SK-N-SH (cell line): ENCODE results near the gene HTT.

ENCODE experiments used
- CTCF ChIP-seq: fragments of 200-600 bp; sonication (generic); IDR thresholded peaks from 2 replicates; pipeline ENCODE4 v1.6.1; 2017; ENCODE audit warnings: antibody characterized with exemption, mild to moderate bottlenecking, moderate library complexity
- EP300 ChIP-seq, 2 experiments: IDR thresholded peaks; 2 replicates each; pipeline versions ENCODE4 v1.4.0 to v1.6.1; 2012; ENCODE audit warnings: borderline replicate concordance in 1 of 2, low read depth in 1 of 2, low read length in 1 of 2
- EZH2phosphoT487 ChIP-seq: fragments of 200-600 bp; sonication (generic); IDR thresholded peaks from 2 replicates; pipeline ENCODE4 v1.6.1; 2017; ENCODE audit warnings: low read depth, mixed run types, mild to moderate bottlenecking, antibody characterized with exemption, moderate library complexity, borderline replicate concordance
- FOXM1 ChIP-seq: IDR thresholded peaks from 2 replicates; pipeline ENCODE4 v1.4.0; 2012; ENCODE audit warnings: low read depth, mild to moderate bottlenecking
- GABPA ChIP-seq: IDR thresholded peaks from 2 replicates; pipeline ENCODE4 v1.4.0; 2012; ENCODE audit warnings: low read depth, mild to moderate bottlenecking
- POLR2AphosphoS5 ChIP-seq: IDR thresholded peaks from 2 replicates; pipeline ENCODE4 v1.6.1; 2012; ENCODE audit warnings: low read depth, low read length
- RAD21 ChIP-seq: IDR thresholded peaks from 2 replicates; pipeline ENCODE4 v1.6.1; 2012; ENCODE audit warnings: mild to moderate bottlenecking, low read length
- REST ChIP-seq: IDR thresholded peaks from 2 replicates; pipeline ENCODE4 v1.6.1; 2012; ENCODE audit warnings: mild to moderate bottlenecking, low read depth, low read length, moderate library complexity
- SMC3 ChIP-seq: IDR thresholded peaks from 2 replicates; pipeline ENCODE4 v1.6.1; 2012; ENCODE audit warnings: low read depth, low read length, improper control_type of control experiment
- TEAD4 ChIP-seq: IDR thresholded peaks from 2 replicates; pipeline ENCODE4 v1.4.0; 2012; ENCODE audit warnings: mild to moderate bottlenecking, borderline replicate concordance; ENCODE audit not compliant: insufficient read depth

DNA sequence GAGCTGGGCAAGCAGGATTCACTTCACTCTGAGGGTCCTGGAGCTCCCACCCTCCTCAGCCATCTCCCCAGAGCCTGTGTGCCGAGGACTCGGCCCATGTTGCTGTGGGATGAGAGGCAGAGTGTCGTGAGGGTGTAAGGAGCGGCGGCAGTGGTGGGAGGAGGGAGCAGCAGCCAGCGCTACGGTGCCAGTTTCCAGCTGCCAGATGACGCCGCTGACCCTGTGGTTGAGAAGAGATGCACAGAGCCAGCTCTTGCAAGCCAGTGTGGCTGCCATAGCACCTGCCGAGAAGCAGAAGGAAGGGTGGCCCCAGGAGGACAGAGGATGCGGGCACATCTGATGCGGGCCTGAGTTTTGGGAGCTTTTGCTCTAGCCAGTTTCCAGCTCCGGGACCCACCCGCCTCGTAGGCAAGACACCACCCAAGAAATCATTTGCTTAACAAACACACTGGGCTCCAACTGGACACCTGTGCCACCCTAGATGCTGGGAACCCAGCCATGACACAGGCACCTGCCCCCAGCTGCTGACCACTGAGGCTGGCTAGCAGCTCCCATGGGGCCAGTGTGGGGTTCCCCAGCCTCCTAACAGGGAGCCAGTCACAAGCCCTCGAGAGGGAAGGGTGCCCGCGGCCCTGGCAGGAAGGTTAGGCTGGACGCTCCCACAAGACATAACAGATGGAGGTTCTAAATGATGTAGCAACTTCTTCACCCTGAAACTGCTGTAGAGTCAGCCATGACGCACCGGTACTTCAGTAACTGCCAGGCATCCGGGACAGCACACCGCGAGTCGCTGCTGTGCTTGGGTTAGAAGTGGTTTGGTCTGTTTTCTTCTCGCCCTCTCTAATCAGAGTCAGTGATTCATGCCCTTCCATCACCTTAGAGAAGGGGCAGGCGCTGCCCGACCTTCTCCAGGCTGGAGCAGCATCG lies 183.3 kb downstream of the HTT start:
- TF ChIP-seq CTCF (no peak), FOXM1 (no peak), REST (no peak), EZH2phosphoT487 (no peak), GABPA (no peak), SMC3 (no peak), POLR2AphosphoS5 (no peak), EP300 (IDR thresholded peaks at IDR 0.05; ENCODE audit: borderline replicate concordance in 1 of 2, low read depth in 1 of 2, low read length in 1 of 2) (no peak), TEAD4 (no peak), RAD21 (no peak)
